Smooth muscle cell (in vitro differentiated cells): Measurements from ENCODE around the gene LCT. TPM values are rescaled to one million over a fixed set of nuclear protein-coding genes. Genes with fewer than 3 reads are reported as not detected.

Experiments
- DNase-seq: peaks from one replicate; lab custom pipeline; 2025; ENCODE audit not compliant: unreplicated experiment; lab: John Stamatoyannopoulos, UW
- H2AFZ ChIP-seq: fragments of 200-600 bp; sonication (generic); 2 replicates; pipeline ENCODE4 v1.6.0; 2016; ENCODE audit warnings: antibody characterized with exemption, low read depth, mild to moderate bottlenecking
- H3F3A ChIP-seq: fragments of 200-600 bp; sonication (generic); 2 replicates; pipeline ENCODE4 v1.6.0; 2017; ENCODE audit warnings: antibody characterized with exemption, low read depth
- H3K27ac ChIP-seq: fragments of 200-600 bp; sonication (generic); 2 replicates; pipeline ENCODE4 v1.5.1; 2016; ENCODE audit warnings: low read depth, mild to moderate bottlenecking
- H3K27me3 ChIP-seq: fragments of 200-600 bp; sonication (generic); 2 replicates; pipeline ENCODE4 v1.6.1; 2016; ENCODE audit warnings: low read depth, mild to moderate bottlenecking
- H3K36me3 ChIP-seq: fragments of 200-600 bp; sonication (generic); 2 replicates; pipeline ENCODE4 v1.5.1; 2016; ENCODE audit warnings: low read depth
- H3K4me1 ChIP-seq: fragments of 200-600 bp; sonication (generic); 2 replicates; pipeline ENCODE4 v1.5.1; 2016; ENCODE audit warnings: low read depth
- H3K4me2 ChIP-seq: fragments of 200-600 bp; sonication (generic); 2 replicates; pipeline ENCODE4 v1.6.0; 2016; ENCODE audit warnings: mild to moderate bottlenecking
- H3K4me3 ChIP-seq: fragments of 200-600 bp; sonication (generic); 2 replicates; pipeline ENCODE4 v1.5.1; 2016; ENCODE audit warnings: mild to moderate bottlenecking
- H3K79me2 ChIP-seq: fragments of 200-600 bp; sonication (generic); 2 replicates; pipeline ENCODE4 v1.6.0; 2016; ENCODE audit warnings: low read depth, mild to moderate bottlenecking
- H3K9ac ChIP-seq: fragments of 200-600 bp; sonication (generic); 2 replicates; pipeline ENCODE4 v1.6.0; 2016; ENCODE audit warnings: low read depth
- H3K9me3 ChIP-seq: fragments of 200-600 bp; sonication (generic); replicated peaks from 2 replicates; pipeline ENCODE4 v1.5.1; 2016; ENCODE audit warnings: low read depth
- H4K20me1 ChIP-seq: fragments of 200-600 bp; sonication (generic); 2 replicates; pipeline ENCODE4 v1.6.0; 2016; ENCODE audit warnings: low read depth
- CTCF ChIP-seq: fragments of 200-600 bp; sonication (generic); IDR thresholded peaks from 2 replicates; pipeline ENCODE4 v1.5.1; 2017; ENCODE audit warnings: borderline replicate concordance, mild to moderate bottlenecking, antibody characterized with exemption; ENCODE audit not compliant: insufficient read depth, poor library complexity, severe bottlenecking
- WGBS: methylation state at CpG from one replicate; pipeline ENCODE4 v1.1.7; 2016; ENCODE audit warnings: low lambda C conversion rate; 5-methylcytosine and 5-hydroxymethylcytosine counted together
- polyA plus RNA-seq: library from polyadenylated mRNA; unstranded; fragments of >200 nt; fragmentation: Nextera tagmentation; extraction: Ambion mirVana; gene quantifications from 2 replicates; pipeline ENCODE4 v1.2.1, GENCODE V29; 2016
- total RNA-seq: library from RNA; depleted of rRNA; stranded (reverse); fragments of >200 nt; gene quantifications from 2 replicates; pipeline ENCODE4 v1.2.3, GENCODE V29; 2014

The LCT gene
- total and polyA plus RNA-seq, 2 experiments from 2014 or later: 0.31 TPM; not detected in 1

GRCh38 chr2:135776367-135776766 is 60.6 kb downstream of the LCT start:
- 92% methylated on average over 7 of the region's 7 CpGs for WGBS
- no peak overlapping the region for H3K9ac ChIP-seq
- no peak for TF ChIP-seq CTCF
- no peaks in the 10 kb centered on the region for H3K4me1 ChIP-seq
- H3K4me3 ChIP-seq: no peak overlapping the region
- H3K9me3 ChIP-seq: no peaks in the 10 kb centered on the region
- no peak overlapping the region for H3K4me2 ChIP-seq
- no peaks in the 10 kb centered on the region for H3K79me2 ChIP-seq
- DNase-seq: no peak
- peaks cover 6% of the 10 kb centered on the region for H4K20me1 ChIP-seq
- no peaks in the 10 kb centered on the region for H3K27me3 ChIP-seq
- H2AFZ ChIP-seq: no peak overlapping the region
- H3F3A ChIP-seq: no peaks in the 10 kb centered on the region
- no peak overlapping the region for H3K27ac ChIP-seq
- H3K36me3 ChIP-seq: peaks cover 59% of the 10 kb centered on the region

GRCh38 chr2:135775420-135775819 is 61.6 kb downstream of the LCT start:
- no peak overlapping the region for H2AFZ ChIP-seq
- TF ChIP-seq CTCF: no peak
- H4K20me1 ChIP-seq: peaks cover 6% of the 10 kb centered on the region
- WGBS: 50% methylated on average over 2 of the region's 2 CpGs
- no peak for DNase-seq
- H3K27me3 ChIP-seq: no peaks in the 10 kb centered on the region
- no peaks in the 10 kb centered on the region for H3K9me3 ChIP-seq
- no peak overlapping the region for H3K4me2 ChIP-seq
- H3K4me3 ChIP-seq: no peak overlapping the region
- no peak overlapping the region for H3K9ac ChIP-seq
- H3K4me1 ChIP-seq: no peaks in the 10 kb centered on the region
- no peak overlapping the region for H3K27ac ChIP-seq
- no peaks in the 10 kb centered on the region for H3K79me2 ChIP-seq
- peaks cover 64% of the 10 kb centered on the region for H3K36me3 ChIP-seq
- no peaks in the 10 kb centered on the region for H3F3A ChIP-seq

- Histone ChIP-seq H3K4me3 (no peak overlapping the region), H3K27ac (peak overlapping the region; percentile 64), H3K79me2 (no peaks in the 10 kb centered on the region), H3K4me2 (no peak overlapping the region), H3F3A (no peaks in the 10 kb centered on the region), H3K9ac (no peak overlapping the region), H4K20me1 (peaks cover 19% of the 10 kb centered on the region), H2AFZ (no peak overlapping the region), H3K36me3 (peaks cover 58% of the 10 kb centered on the region), H3K9me3 (no peaks in the 10 kb centered on the region), H3K4me1 (no peaks in the 10 kb centered on the region), H3K27me3 (no peaks in the 10 kb centered on the region)
- TF ChIP-seq CTCF: no peak
- DNase-seq: no peak
These were observed 63.1 kb downstream of the LCT start for GRCh38 chr2:135773917-135774316.

GRCh38 chr2:135773319-135773718 is 63.7 kb downstream of the LCT start:
- H3K4me2 ChIP-seq: no peak overlapping the region
- no peaks in the 10 kb centered on the region for H3F3A ChIP-seq
- H3K4me3 ChIP-seq: no peak overlapping the region
- no peak overlapping the region for H2AFZ ChIP-seq
- no peaks in the 10 kb centered on the region for H3K9me3 ChIP-seq
- H3K27ac ChIP-seq: peak overlapping the region; percentile 64
- 89% methylated on average over 2 of the region's 2 CpGs for WGBS
- no peak overlapping the region for H3K9ac ChIP-seq
- DNase-seq: no peak
- no peak for TF ChIP-seq CTCF
- H3K27me3 ChIP-seq: no peaks in the 10 kb centered on the region
- no peaks in the 10 kb centered on the region for H3K79me2 ChIP-seq
- H3K36me3 ChIP-seq: peaks cover 52% of the 10 kb centered on the region
- no peaks in the 10 kb centered on the region for H3K4me1 ChIP-seq
- peaks cover 21% of the 10 kb centered on the region for H4K20me1 ChIP-seq
